Astrocyte (in vitro differentiated cells and primary cell): ENCODE measurements around the gene TENM3. TPM values are rescaled to one million over a fixed set of nuclear protein-coding genes. Genes with fewer than 3 reads are reported as not detected.

ENCODE experiments used
- DNase-seq: peaks from one replicate; pipeline ENCODE4 v3.0.0-alpha.2; 2010; ENCODE audit warnings: low read depth
- FAIRE-seq: peaks from 2 replicates; lab custom pipeline; 2011; peaks lifted over from hg19 to GRCh38; lab: Jason Lieb, UNC
- H2AFZ ChIP-seq: 2 replicates; pipeline ENCODE4 v1.6.0; 2012; ENCODE audit warnings: low read depth, low read length, inconsistent platforms
- H3K27ac ChIP-seq: 2 replicates; pipeline ENCODE4 v1.5.1; 2011; ENCODE audit warnings: low read depth, low read length, inconsistent platforms
- H3K27me3 ChIP-seq: 2 replicates; pipeline ENCODE4 v1.6.0; 2011; ENCODE audit warnings: low read length, inconsistent platforms; ENCODE audit not compliant: insufficient read depth
- H3K36me3 ChIP-seq: 2 replicates; pipeline ENCODE4 v1.5.1; 2011; ENCODE audit warnings: low read length, inconsistent platforms; ENCODE audit not compliant: insufficient read depth
- H3K4me1 ChIP-seq: 2 replicates; pipeline ENCODE4 v1.5.1; 2011; ENCODE audit warnings: low read length, inconsistent platforms; ENCODE audit not compliant: insufficient read depth
- H3K4me2 ChIP-seq: 2 replicates; pipeline ENCODE4 v1.6.0; 2012; ENCODE audit warnings: low read length, inconsistent platforms
- H3K4me3 ChIP-seq: 2 replicates; pipeline ENCODE4 v1.5.1; 2011; ENCODE audit warnings: low read depth, mild to moderate bottlenecking, low read length, inconsistent platforms; ENCODE audit not compliant: insufficient read depth
- H3K79me2 ChIP-seq: 2 replicates; pipeline ENCODE4 v1.6.0; 2012; ENCODE audit warnings: mild to moderate bottlenecking, low read length, inconsistent platforms; ENCODE audit not compliant: insufficient read depth
- H3K9ac ChIP-seq: 2 replicates; pipeline ENCODE4 v1.6.0; 2012; ENCODE audit warnings: mild to moderate bottlenecking, low read length, inconsistent platforms
- H3K9me3 ChIP-seq: 2 replicates; pipeline ENCODE4 v1.5.1; 2012; ENCODE audit warnings: low read depth, mild to moderate bottlenecking, low read length, inconsistent platforms; ENCODE audit not compliant: insufficient read depth
- H4K20me1 ChIP-seq: 2 replicates; pipeline ENCODE4 v1.6.0; 2012; ENCODE audit warnings: low read length, inconsistent platforms; ENCODE audit not compliant: insufficient read depth
- H3K27ac Mint-ChIP-seq: one replicate; pipeline ENCODE4 v1.8.0; 2021; ENCODE audit warnings: mild to moderate bottlenecking, mixed read lengths; ENCODE audit not compliant: unreplicated experiment
- H3K27me3 Mint-ChIP-seq: one replicate; pipeline ENCODE4 v1.8.0; 2021; ENCODE audit warnings: low read depth, mixed read lengths; ENCODE audit not compliant: unreplicated experiment
- H3K36me3 Mint-ChIP-seq: one replicate; pipeline ENCODE4 v1.8.0; 2021; ENCODE audit warnings: low read depth, mixed read lengths; ENCODE audit not compliant: unreplicated experiment
- H3K4me1 Mint-ChIP-seq: one replicate; pipeline ENCODE4 v1.8.0; 2021; ENCODE audit warnings: low read depth, mixed read lengths; ENCODE audit not compliant: unreplicated experiment
- H3K4me3 Mint-ChIP-seq: one replicate; pipeline ENCODE4 v1.8.0; 2021; ENCODE audit warnings: mild to moderate bottlenecking, moderate library complexity, mixed read lengths; ENCODE audit not compliant: unreplicated experiment
- H3K9me3 Mint-ChIP-seq: one replicate; pipeline ENCODE4 v1.8.0; 2021; ENCODE audit warnings: mild to moderate bottlenecking, mixed read lengths; ENCODE audit not compliant: unreplicated experiment
- CTCF ChIP-seq: IDR thresholded peaks from 2 replicates; pipeline ENCODE4 v1.5.1; 2011; ENCODE audit warnings: low read depth, mild to moderate bottlenecking, inconsistent platforms, low read length, moderate library complexity; ENCODE audit not compliant: insufficient read depth
- EZH2 ChIP-seq: IDR thresholded peaks from 2 replicates; pipeline ENCODE4 v1.6.1; 2012; ENCODE audit warnings: mild to moderate bottlenecking, low read length, inconsistent platforms; ENCODE audit not compliant: insufficient read depth
- total RNA-seq: library from RNA; stranded (reverse); gene quantifications from 2 replicates; pipeline ENCODE4 v1.2.1, GENCODE V29; 2021

The TENM3 gene
- total RNA-seq, 1 donor from 2014 or later, result 127 TPM

- Mint-ChIP-seq H3K36me3 (peaks cover 2% of the 10 kb centered on the region), H3K27ac (no peak overlapping the region), H3K4me3 (no peak overlapping the region), H3K9me3 (peaks cover 3% of the 10 kb centered on the region), H3K4me1 (no peaks in the 10 kb centered on the region), H3K27me3 (peaks cover 36% of the 10 kb centered on the region)
- Histone ChIP-seq H4K20me1 (no peaks in the 10 kb centered on the region), H2AFZ (no peak overlapping the region), H3K27me3 (peaks cover 4% of the 10 kb centered on the region), H3K4me3 (no peak overlapping the region), H3K9me3 (no peaks in the 10 kb centered on the region), H3K36me3 (no peaks in the 10 kb centered on the region), H3K79me2 (no peaks in the 10 kb centered on the region), H3K9ac (no peak overlapping the region), H3K4me1 (no peaks in the 10 kb centered on the region), H3K27ac (no peak overlapping the region), H3K4me2 (no peak overlapping the region)
- no peak for FAIRE-seq
- TF ChIP-seq EZH2 (no peak), CTCF (no peak)
- DNase-seq, result no peak
Observed at GRCh38 chr4:182842104-182842600, 599.0 kb downstream of the TENM3 start.

- peaks cover 2% of the 10 kb centered on the region for H3K36me3 Mint-ChIP-seq
- TF ChIP-seq CTCF, result no peak
- no peak for TF ChIP-seq EZH2
- Histone ChIP-seq H2AFZ (no peak overlapping the region), H4K20me1 (no peaks in the 10 kb centered on the region), H3K9ac (no peak overlapping the region), H3K4me3 (no peak overlapping the region), H3K4me1 (no peaks in the 10 kb centered on the region), H3K4me2 (no peak overlapping the region), H3K27ac (no peak overlapping the region), H3K79me2 (no peaks in the 10 kb centered on the region), H3K27me3 (peaks cover 4% of the 10 kb centered on the region), H3K9me3 (no peaks in the 10 kb centered on the region), H3K36me3 (no peaks in the 10 kb centered on the region)
- peaks cover 3% of the 10 kb centered on the region for H3K9me3 Mint-ChIP-seq
- DNase-seq (no peak), FAIRE-seq (no peak)
- H3K4me1 Mint-ChIP-seq, result no peaks in the 10 kb centered on the region
- H3K4me3 Mint-ChIP-seq, result no peak overlapping the region
- peaks cover 41% of the 10 kb centered on the region for H3K27me3 Mint-ChIP-seq
- no peak overlapping the region for H3K27ac Mint-ChIP-seq
Observed at GRCh38 chr4:182842759-182843390, 599.7 kb downstream of the TENM3 start.

- TF ChIP-seq EZH2 (no peak), CTCF (no peak)
- H3K4me3 Mint-ChIP-seq, result no peak overlapping the region
- Histone ChIP-seq H4K20me1 (no peaks in the 10 kb centered on the region), H3K4me3 (no peak overlapping the region), H3K9ac (no peak overlapping the region), H3K27ac (no peak overlapping the region), H2AFZ (no peak overlapping the region), H3K4me1 (no peaks in the 10 kb centered on the region), H3K9me3 (no peaks in the 10 kb centered on the region), H3K27me3 (peaks cover 4% of the 10 kb centered on the region), H3K4me2 (no peak overlapping the region), H3K36me3 (no peaks in the 10 kb centered on the region), H3K79me2 (no peaks in the 10 kb centered on the region)
- peaks cover 42% of the 10 kb centered on the region for H3K27me3 Mint-ChIP-seq
- FAIRE-seq (no peak), DNase-seq (no peak)
- no peak overlapping the region for H3K27ac Mint-ChIP-seq
- peaks cover 3% of the 10 kb centered on the region for H3K9me3 Mint-ChIP-seq
- H3K4me1 Mint-ChIP-seq, result no peaks in the 10 kb centered on the region
- peaks cover 2% of the 10 kb centered on the region for H3K36me3 Mint-ChIP-seq
Observed at GRCh38 chr4:182843808-182844325, 600.7 kb downstream of the TENM3 start.
